Caco-2 (cell line): ENCODE results near the gene NEK10. TPM values are rescaled to one million over a fixed set of nuclear protein-coding genes. Genes with fewer than 3 reads are reported as not detected.

Experiments
- BruUV-seq: library from RNA; stranded (reverse); fragments of 400-500 nt; replicated peaks from 2 replicates; lab custom pipeline; 2021; lab: Mats Ljungman, UMichigan
- CTCF ChIA-PET: fragments of 300-600 bp; sonication (Branson Sonifier 250); formaldehyde crosslinking; loops from one replicate; lab custom pipeline; 2022; ENCODE audit warnings: antibody characterized with exemption; lab: Charles Lee
- POLR2A ChIA-PET: fragments of 300-600 bp; sonication (Branson Sonifier 250); formaldehyde crosslinking; loops from one replicate; lab custom pipeline; 2022; ENCODE audit warnings: antibody characterized with exemption; lab: Charles Lee
- DNase-seq, 2 experiments: peaks; one replicate each; pipeline versions ENCODE4 v3.0.0 to v3.0.0-alpha.2; 2020 to 2022
- H3K27me3 ChIP-seq: replicated peaks from 2 replicates; pipeline ENCODE4 v1.6.0; 2011; ENCODE audit warnings: low read length; ENCODE audit not compliant: control insufficient read depth, insufficient read depth
- H3K36me3 ChIP-seq: 2 replicates; pipeline ENCODE4 v1.5.1; 2011; ENCODE audit warnings: low read length; ENCODE audit not compliant: control insufficient read depth, insufficient read depth
- H3K4me1 ChIP-seq: fragments of 250-450 bp; sonication (Bioruptor Pico); 2 replicates; pipeline ENCODE4 v1.5.1; 2020; ENCODE audit warnings: mild to moderate bottlenecking
- H3K4me3 ChIP-seq: 2 replicates; pipeline ENCODE4 v1.5.1; 2011; ENCODE audit warnings: low read depth, mild to moderate bottlenecking, control low read depth, low read length
- H3K9me3 ChIP-seq: fragments of 250-450 bp; sonication (Bioruptor Pico); 2 replicates; pipeline ENCODE4 v1.5.1; 2020; ENCODE audit warnings: mild to moderate bottlenecking, moderate library complexity
- H3K27ac Mint-ChIP-seq: one replicate; pipeline ENCODE4 v1.8.0; 2022; ENCODE audit warnings: mixed read lengths; ENCODE audit not compliant: unreplicated experiment
- H3K27me3 Mint-ChIP-seq: one replicate; pipeline ENCODE4 v1.8.0; 2022; ENCODE audit warnings: mixed read lengths; ENCODE audit not compliant: insufficient read depth, unreplicated experiment
- H3K36me3 Mint-ChIP-seq: one replicate; pipeline ENCODE4 v1.8.0; 2022; ENCODE audit warnings: mild to moderate bottlenecking, mixed read lengths; ENCODE audit not compliant: insufficient read depth, unreplicated experiment
- H3K4me1 Mint-ChIP-seq: one replicate; pipeline ENCODE4 v1.8.0; 2022; ENCODE audit warnings: low read depth, mixed read lengths; ENCODE audit not compliant: unreplicated experiment
- H3K4me3 Mint-ChIP-seq: one replicate; pipeline ENCODE4 v1.8.0; 2022; ENCODE audit warnings: mild to moderate bottlenecking, moderate library complexity, mixed read lengths; ENCODE audit not compliant: unreplicated experiment
- H3K9me3 Mint-ChIP-seq: one replicate; pipeline ENCODE4 v1.8.0; 2022; ENCODE audit warnings: mixed read lengths; ENCODE audit not compliant: unreplicated experiment
- intact Hi-C: fragments of 100-400 bp; cut with micrococcal nuclease; formaldehyde crosslinking; loops from one replicate; pipeline ENCODE4 v1.10.0; 2022; ENCODE audit not compliant: unreplicated experiment
- total RNA-seq: library from RNA; stranded (reverse); gene quantifications from 2 replicates; pipeline ENCODE4 v1.2.3, GENCODE V29; 2022
- TF ChIP-seq, protein P1 (sequence below), 2 experiments: fragments of 200-600 bp in 1 of 2; IDR thresholded peaks; 1 replicate in 1 of 2; 2 replicates in 1 of 2; pipeline versions ENCODE4 v1.5.1 to v1.8.0; 2011 to 2022; ENCODE audit warnings: antibody characterized with exemption in 1 of 2, control low read depth in 1 of 2, inconsistent platforms in 1 of 2, low read depth in 1 of 2, low read length in 1 of 2, mild to moderate bottlenecking in 1 of 2, moderate library complexity in 1 of 2; ENCODE audit not compliant: insufficient read depth in 1 of 2, severe bottlenecking in 1 of 2, unreplicated experiment in 1 of 2

NEK10 gene
- total RNA-seq, 1 experiment from 2014 or later: 0.39 TPM

GRCh38 chr3:27079427-27080257, 289.5 kb downstream of the NEK10 start:
- no peaks in the 10 kb centered on the region for H3K27me3 ChIP-seq
- DNase-seq: no peak
- TF ChIP-seq, protein P1, sequence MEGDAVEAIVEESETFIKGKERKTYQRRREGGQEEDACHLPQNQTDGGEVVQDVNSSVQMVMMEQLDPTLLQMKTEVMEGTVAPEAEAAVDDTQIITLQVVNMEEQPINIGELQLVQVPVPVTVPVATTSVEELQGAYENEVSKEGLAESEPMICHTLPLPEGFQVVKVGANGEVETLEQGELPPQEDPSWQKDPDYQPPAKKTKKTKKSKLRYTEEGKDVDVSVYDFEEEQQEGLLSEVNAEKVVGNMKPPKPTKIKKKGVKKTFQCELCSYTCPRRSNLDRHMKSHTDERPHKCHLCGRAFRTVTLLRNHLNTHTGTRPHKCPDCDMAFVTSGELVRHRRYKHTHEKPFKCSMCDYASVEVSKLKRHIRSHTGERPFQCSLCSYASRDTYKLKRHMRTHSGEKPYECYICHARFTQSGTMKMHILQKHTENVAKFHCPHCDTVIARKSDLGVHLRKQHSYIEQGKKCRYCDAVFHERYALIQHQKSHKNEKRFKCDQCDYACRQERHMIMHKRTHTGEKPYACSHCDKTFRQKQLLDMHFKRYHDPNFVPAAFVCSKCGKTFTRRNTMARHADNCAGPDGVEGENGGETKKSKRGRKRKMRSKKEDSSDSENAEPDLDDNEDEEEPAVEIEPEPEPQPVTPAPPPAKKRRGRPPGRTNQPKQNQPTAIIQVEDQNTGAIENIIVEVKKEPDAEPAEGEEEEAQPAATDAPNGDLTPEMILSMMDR (IDR thresholded peaks at IDR 0.05; ENCODE audit: insufficient read depth in 1 of 2, low read depth in 1 of 2, low read length in 1 of 2, severe bottlenecking in 1 of 2, unreplicated experiment in 1 of 2): no peak
- intact Hi-C loops: no loop called here
- H3K27ac Mint-ChIP-seq: no peak overlapping the region
- H3K4me3 Mint-ChIP-seq: no peak overlapping the region
- no peaks in the 10 kb centered on the region for H3K36me3 Mint-ChIP-seq
- H3K4me1 Mint-ChIP-seq: no peaks in the 10 kb centered on the region
- H3K9me3 Mint-ChIP-seq: peaks cover 10% of the 10 kb centered on the region
- CTCF ChIA-PET: no interaction called here
- no peaks in the 10 kb centered on the region for H3K9me3 ChIP-seq
- peaks cover 2% of the 10 kb centered on the region for H3K27me3 Mint-ChIP-seq
- BruUV-seq: no TSS peak
- no peak overlapping the region for H3K4me3 ChIP-seq
- no peaks in the 10 kb centered on the region for H3K4me1 ChIP-seq
- no peaks in the 10 kb centered on the region for H3K36me3 ChIP-seq
- POLR2A ChIA-PET: no interaction called here

GRCh38 chr3:27078246-27078913, 290.8 kb downstream of the NEK10 start:
- TF ChIP-seq, protein P1 (IDR thresholded peaks at IDR 0.05; ENCODE audit: insufficient read depth in 1 of 2, low read depth in 1 of 2, low read length in 1 of 2, severe bottlenecking in 1 of 2, unreplicated experiment in 1 of 2): no peak
- no peaks in the 10 kb centered on the region for H3K4me1 Mint-ChIP-seq
- no peak overlapping the region for H3K4me3 ChIP-seq
- H3K36me3 Mint-ChIP-seq: no peaks in the 10 kb centered on the region
- no TSS peak for BruUV-seq
- ChIA-PET POLR2A (no interaction called here), CTCF (no interaction called here)
- H3K9me3 ChIP-seq: no peaks in the 10 kb centered on the region
- peaks cover 10% of the 10 kb centered on the region for H3K9me3 Mint-ChIP-seq
- no peak for DNase-seq
- no peak overlapping the region for H3K27ac Mint-ChIP-seq
- H3K4me3 Mint-ChIP-seq: no peak overlapping the region
- intact Hi-C loops: no loop called here
- H3K36me3 ChIP-seq: no peaks in the 10 kb centered on the region
- H3K4me1 ChIP-seq: no peaks in the 10 kb centered on the region
- peaks cover 2% of the 10 kb centered on the region for H3K27me3 Mint-ChIP-seq
- H3K27me3 ChIP-seq: no peaks in the 10 kb centered on the region

- peaks cover 2% of the 10 kb centered on the region for H3K27me3 Mint-ChIP-seq
- intact Hi-C loops: no loop called here
- TF ChIP-seq, protein P1 (IDR thresholded peaks at IDR 0.05; ENCODE audit: insufficient read depth in 1 of 2, low read depth in 1 of 2, low read length in 1 of 2, severe bottlenecking in 1 of 2, unreplicated experiment in 1 of 2): no peak
- no peaks in the 10 kb centered on the region for H3K36me3 Mint-ChIP-seq
- no peaks in the 10 kb centered on the region for H3K9me3 ChIP-seq
- H3K36me3 ChIP-seq: no peaks in the 10 kb centered on the region
- no peaks in the 10 kb centered on the region for H3K4me1 ChIP-seq
- CTCF ChIA-PET: no interaction called here
- no peaks in the 10 kb centered on the region for H3K27me3 ChIP-seq
- no peak overlapping the region for H3K4me3 ChIP-seq
- no TSS peak for BruUV-seq
- H3K27ac Mint-ChIP-seq: no peak overlapping the region
- peaks cover 11% of the 10 kb centered on the region for H3K9me3 Mint-ChIP-seq
- DNase-seq: no peak
- POLR2A ChIA-PET: no interaction called here
- no peak overlapping the region for H3K4me3 Mint-ChIP-seq
- H3K4me1 Mint-ChIP-seq: no peaks in the 10 kb centered on the region
Observed at GRCh38 chr3:27076815-27077630, 292.2 kb downstream of the NEK10 start.
